ENCODE measurements around the gene FOXRED1. TPM values are rescaled to one million over a fixed set of nuclear protein-coding genes. Genes with fewer than 3 reads are reported as not detected.
"Not testable (repeated sequence)": the region's sequence is repeated elsewhere in the genome, so short reads cannot be mapped to it uniquely, and the experiment has no call there.

Gene FOXRED1
- total and polyA plus RNA-seq, 2 of the 4 experiments (the other 2 are of a cell fraction), result 15.1 to 28.3 TPM

DNA sequence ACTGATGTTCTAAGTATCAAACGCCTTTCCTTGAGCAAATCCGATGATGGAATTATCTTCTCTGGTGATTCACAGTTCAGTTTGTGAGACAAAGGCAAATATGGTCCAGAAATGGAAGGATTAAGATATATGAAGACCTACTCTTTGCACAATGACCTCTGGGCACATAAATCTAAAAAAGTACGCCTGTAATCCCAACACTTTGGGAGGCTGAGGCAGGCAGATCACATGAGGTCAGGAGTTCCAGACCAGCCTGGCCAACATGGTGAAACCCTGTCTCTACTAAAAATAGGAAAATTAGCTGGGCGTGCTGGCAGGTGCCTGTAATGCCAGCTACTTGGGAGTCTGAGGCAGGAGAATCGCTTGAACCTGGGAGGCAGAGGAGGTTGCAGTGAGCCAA is 13.4 kb upstream of the FOXRED1 start:
- no CpG with 5 or more reads among the region's 5 CpGs for WGBS, 2 experiments (ENCODE audit: extremely low coverage in 2 of 2, insufficient read length in 1 of 2)
- H3K4ac ChIP-seq (ENCODE audit: low read depth, low read length); H2AK5ac ChIP-seq (ENCODE audit: low read depth, low read length); H4K91ac ChIP-seq (ENCODE audit: insufficient read depth, low read depth, low read length); H3K9me3 ChIP-seq (ENCODE audit: control insufficient read depth, insufficient read depth, low read length); POLR2A ChIA-PET (ENCODE audit: unreplicated experiment); H3K4me3 ChIP-seq (ENCODE audit: insufficient read depth, low read depth, low read length); H2BK120ac ChIP-seq (ENCODE audit: low read depth, low read length); H4K5ac ChIP-seq (ENCODE audit: low read depth, low read length); H2AFZ ChIP-seq (replicated peaks; ENCODE audit: low read length, poor library complexity); H3K4me1 ChIP-seq (ENCODE audit: control insufficient read depth, insufficient read depth, low read length); CTCF ChIA-PET; dilution Hi-C loops (cut with HindIII; ENCODE audit: low sequenced_read_pairs, unreplicated experiment); ATAC-seq (ENCODE audit: low read depth); H3K9ac ChIP-seq (ENCODE audit: low read depth, low read length); H2BK15ac ChIP-seq (ENCODE audit: low read depth, low read length); H4K20me1 ChIP-seq (ENCODE audit: insufficient read depth, low read length); H3K4me2 ChIP-seq (ENCODE audit: low read depth, low read length); H3K14ac ChIP-seq (replicated peaks; ENCODE audit: low read depth, low read length); H3K27me3 ChIP-seq (ENCODE audit: control insufficient read depth, insufficient read depth, low read length); H2BK5ac ChIP-seq (ENCODE audit: low read depth, low read length, poor library complexity, severe bottlenecking); H4K8ac ChIP-seq (ENCODE audit: low read depth in 2 of 2, low read length in 2 of 2); H3K56ac ChIP-seq (ENCODE audit: extremely low read depth, insufficient read depth, low read length); H2BK20ac ChIP-seq (ENCODE audit: low read depth, low read length); H2AK9ac ChIP-seq (replicated peaks; ENCODE audit: low read depth, low read length, poor library complexity); H3K23ac ChIP-seq (ENCODE audit: low read depth, low read length); H3K27ac ChIP-seq (ENCODE audit: insufficient read depth, low read length); BruUV-seq (replicated peaks); H3K18ac ChIP-seq (ENCODE audit: low read depth, low read length); in situ Hi-C loops (cut with MboI; ENCODE audit: low sequenced_read_pairs); DNase-seq: not testable (repeated sequence)
- Histone ChIP-seq H3K9me1 (ENCODE audit: insufficient read depth, low read length) (peaks cover 14% of the 10 kb centered on the region), H3K36me3 (ENCODE audit: control insufficient read depth, insufficient read depth, low read length) (peaks cover 15% of the 10 kb centered on the region), H3K79me1 (ENCODE audit: low read depth in 1 of 2, low read length in 2 of 2) (peaks cover 0 to 16% of the 10 kb centered on the region in 2 experiments; a peak in 3 of 4 replicates)
- intact Hi-C loops (cut with micrococcal nuclease), result loop anchor here (5.0 kb wide), 1 partner anchor 43 kb away; the partner anchor contains the start of genes FAM118B and RPUSD4

All from IMR-90 (cell line).